Measurements from ENCODE around the gene TAF10. TPM values are rescaled to one million over a fixed set of nuclear protein-coding genes. Genes with fewer than 3 reads are reported as not detected.
A peak's percentile ranks its signal among the peaks of the same experiment; 100 is the strongest.

Gene TAF10
- total RNA-seq, 1 donor from 2014 or later = 113 TPM

GRCh38 chr11:6609502-6610015 lies 2.5 kb downstream of the TAF10 start:
- no peak overlapping the region for H3K9ac ChIP-seq (ENCODE audit: low read length)
- H3K27ac ChIP-seq (ENCODE audit: low read depth, low read length) = no peak overlapping the region
- FAIRE-seq (no peak), DNase-seq (ENCODE audit: low read depth) (no peak)
- H3K9me3 ChIP-seq (ENCODE audit: insufficient read depth, low read depth, low read length) = no peaks in the 10 kb centered on the region
- no peak overlapping the region for H2AFZ ChIP-seq (ENCODE audit: low read depth, low read length)
- H3K27me3 Mint-ChIP-seq (ENCODE audit: low read depth, unreplicated experiment) = no peaks in the 10 kb centered on the region
- no peaks in the 10 kb centered on the region for H3K9me3 Mint-ChIP-seq (ENCODE audit: unreplicated experiment)
- no peaks in the 10 kb centered on the region for H3K27me3 ChIP-seq (ENCODE audit: insufficient read depth, low read length)
- no peak for TF ChIP-seq EZH2 (IDR thresholded peaks at IDR 0.05; ENCODE audit: insufficient read depth, low read length)
- TF ChIP-seq CTCF (IDR thresholded peaks at IDR 0.05; ENCODE audit: insufficient read depth, low read depth, low read length) = no peak
- no peak overlapping the region for H3K4me3 ChIP-seq (ENCODE audit: insufficient read depth, low read depth, low read length)
- peak overlapping the region; percentile 55 for H3K4me3 Mint-ChIP-seq (ENCODE audit: unreplicated experiment)
- H3K27ac Mint-ChIP-seq (ENCODE audit: unreplicated experiment) = peak overlapping the region; percentile 67
- H3K4me1 Mint-ChIP-seq (ENCODE audit: low read depth, unreplicated experiment) = peaks cover 38% of the 10 kb centered on the region
- H3K79me2 ChIP-seq (ENCODE audit: insufficient read depth, low read length) = peaks cover 72% of the 10 kb centered on the region
- peak overlapping the region; percentile 97 for H3K4me2 ChIP-seq (ENCODE audit: low read length)
- H3K36me3 ChIP-seq (ENCODE audit: insufficient read depth, low read length) = peaks cover 38% of the 10 kb centered on the region
- peaks cover 60% of the 10 kb centered on the region for H3K4me1 ChIP-seq (ENCODE audit: insufficient read depth, low read length)
- H4K20me1 ChIP-seq (ENCODE audit: insufficient read depth, low read length) = peaks cover 13% of the 10 kb centered on the region
- H3K36me3 Mint-ChIP-seq (ENCODE audit: low read depth, unreplicated experiment) = peaks cover 20% of the 10 kb centered on the region

GRCh38 chr11:6608726-6609501 lies 3.1 kb downstream of the TAF10 start:
- FAIRE-seq = no peak
- H3K9me3 ChIP-seq (ENCODE audit: insufficient read depth, low read depth, low read length) = no peaks in the 10 kb centered on the region
- peaks cover 79% of the 10 kb centered on the region for H3K79me2 ChIP-seq (ENCODE audit: insufficient read depth, low read length)

More at GRCh38 chr11:6608726-6609501, 3.1 kb downstream of the TAF10 start:
- Mint-ChIP-seq H3K4me3 (ENCODE audit: unreplicated experiment) (no peak overlapping the region), H3K4me1 (ENCODE audit: low read depth, unreplicated experiment) (peaks cover 38% of the 10 kb centered on the region), H3K36me3 (ENCODE audit: low read depth, unreplicated experiment) (peaks cover 20% of the 10 kb centered on the region), H3K27ac (ENCODE audit: unreplicated experiment) (peak overlapping the region; percentile 56), H3K27me3 (ENCODE audit: low read depth, unreplicated experiment) (no peaks in the 10 kb centered on the region), H3K9me3 (ENCODE audit: unreplicated experiment) (no peaks in the 10 kb centered on the region)
- DNase-seq (ENCODE audit: low read depth) = no peak
- H3K27ac ChIP-seq (ENCODE audit: low read depth, low read length) = peak overlapping the region; percentile 29
- peaks cover 60% of the 10 kb centered on the region for H3K4me1 ChIP-seq (ENCODE audit: insufficient read depth, low read length)
- H3K36me3 ChIP-seq (ENCODE audit: insufficient read depth, low read length) = peaks cover 38% of the 10 kb centered on the region
- peak overlapping the region; percentile 1 for H3K9ac ChIP-seq (ENCODE audit: low read length)
- peaks cover 13% of the 10 kb centered on the region for H4K20me1 ChIP-seq (ENCODE audit: insufficient read depth, low read length)
- no peak overlapping the region for H3K4me3 ChIP-seq (ENCODE audit: insufficient read depth, low read depth, low read length)
- H2AFZ ChIP-seq (ENCODE audit: low read depth, low read length) = no peak overlapping the region
- no peaks in the 10 kb centered on the region for H3K27me3 ChIP-seq (ENCODE audit: insufficient read depth, low read length)
- peak overlapping the region; percentile 97 for H3K4me2 ChIP-seq (ENCODE audit: low read length)
- TF ChIP-seq EZH2 (IDR thresholded peaks at IDR 0.05; ENCODE audit: insufficient read depth, low read length) (no peak), CTCF (IDR thresholded peaks at IDR 0.05; ENCODE audit: insufficient read depth, low read depth, low read length) (no peak)
